Gastrocnemius medialis (tissue), 4 donors: ENCODE data around the gene EPB41L1.

Experiments used
- POLR2A ChIP-seq, 2 donors: fragments of 450-650 bp; IDR thresholded peaks; one replicate each; pipeline ENCODE4 v1.6.1; 2017; ENCODE audit warnings: antibody characterized with exemption in 2 of 2, mild to moderate bottlenecking in 2 of 2, moderate library complexity in 2 of 2
- TF ChIP-seq, protein P1 (sequence below), 5 experiments: fragments of 450-650 bp in 3 of 5; fragments of 200-600 bp in 2 of 5; sonication (generic) in 2 of 5; IDR thresholded peaks in 4 of 5; conservative IDR thresholded peaks in 1 of 5; 1 replicate in 4 of 5; 2 replicates in 1 of 5; pipeline ENCODE4 v1.5.1; 2016 to 2019; ENCODE audit warnings: antibody characterized with exemption in 5 of 5, mild to moderate bottlenecking in 3 of 5, moderate library complexity in 3 of 5

DNA sequence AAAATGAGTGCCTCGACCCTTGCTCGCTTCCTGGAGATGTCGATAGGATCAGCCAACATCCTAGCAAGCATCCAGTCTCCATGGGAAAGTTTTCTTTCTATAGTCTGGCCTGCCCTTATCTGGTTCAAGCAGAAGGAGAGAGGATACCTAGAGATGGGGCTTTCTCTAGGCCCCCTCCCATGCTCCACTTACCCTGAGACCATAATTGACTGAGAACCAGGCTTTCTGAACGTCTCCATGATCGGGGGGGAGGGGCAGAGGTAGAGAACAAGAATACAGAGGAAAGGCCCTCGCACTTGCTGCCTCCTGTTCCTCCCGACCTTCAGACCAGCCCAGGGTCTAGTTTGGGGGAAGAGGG, 31.6 kb upstream of the EPB41L1 start:
- TF ChIP-seq POLR2A (IDR thresholded peaks at IDR 0.05), result no peak
- TF ChIP-seq, protein P1, sequence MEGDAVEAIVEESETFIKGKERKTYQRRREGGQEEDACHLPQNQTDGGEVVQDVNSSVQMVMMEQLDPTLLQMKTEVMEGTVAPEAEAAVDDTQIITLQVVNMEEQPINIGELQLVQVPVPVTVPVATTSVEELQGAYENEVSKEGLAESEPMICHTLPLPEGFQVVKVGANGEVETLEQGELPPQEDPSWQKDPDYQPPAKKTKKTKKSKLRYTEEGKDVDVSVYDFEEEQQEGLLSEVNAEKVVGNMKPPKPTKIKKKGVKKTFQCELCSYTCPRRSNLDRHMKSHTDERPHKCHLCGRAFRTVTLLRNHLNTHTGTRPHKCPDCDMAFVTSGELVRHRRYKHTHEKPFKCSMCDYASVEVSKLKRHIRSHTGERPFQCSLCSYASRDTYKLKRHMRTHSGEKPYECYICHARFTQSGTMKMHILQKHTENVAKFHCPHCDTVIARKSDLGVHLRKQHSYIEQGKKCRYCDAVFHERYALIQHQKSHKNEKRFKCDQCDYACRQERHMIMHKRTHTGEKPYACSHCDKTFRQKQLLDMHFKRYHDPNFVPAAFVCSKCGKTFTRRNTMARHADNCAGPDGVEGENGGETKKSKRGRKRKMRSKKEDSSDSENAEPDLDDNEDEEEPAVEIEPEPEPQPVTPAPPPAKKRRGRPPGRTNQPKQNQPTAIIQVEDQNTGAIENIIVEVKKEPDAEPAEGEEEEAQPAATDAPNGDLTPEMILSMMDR (IDR thresholded peaks at IDR 0.05 in 4 of 5, conservative IDR thresholded peaks at IDR 0.05 in 1 of 5), result no peak
